GM23338 (cell line): ENCODE results near the gene CEP131. TPM values are rescaled to one million over a fixed set of nuclear protein-coding genes. Genes with fewer than 3 reads are reported as not detected.

Source experiments
- CREB1 ChIP-seq: fragments of 250-450 bp; sonication (Bioruptor Pico); IDR thresholded peaks from 2 replicates; pipeline ENCODE4 v1.5.0; 2020; ENCODE audit warnings: low read depth, mild to moderate bottlenecking, moderate library complexity
- EZH2 ChIP-seq: fragments of 200-600 bp; sonication (generic); IDR thresholded peaks from one replicate; pipeline ENCODE4 v1.8.0; 2017; ENCODE audit warnings: antibody characterized with exemption, mild to moderate bottlenecking, low read depth; ENCODE audit not compliant: unreplicated experiment
- STAT1 ChIP-seq: IDR thresholded peaks from one replicate; pipeline ENCODE4 v1.6.1; 2016; ENCODE audit warnings: antibody characterized with exemption; ENCODE audit not compliant: unreplicated experiment
- ZNF114 ChIP-seq: fragments of 250-450 bp; sonication (Bioruptor Pico); IDR thresholded peaks from 2 replicates; pipeline ENCODE4 v1.5.0; 2020; ENCODE audit warnings: mild to moderate bottlenecking, moderate library complexity
- ZNF331 ChIP-seq: fragments of 250-450 bp; sonication (Bioruptor Pico); IDR thresholded peaks from 2 replicates; pipeline ENCODE4 v1.5.0; 2020; ENCODE audit warnings: low read depth, mild to moderate bottlenecking, moderate library complexity
- polyA plus RNA-seq: library from polyadenylated mRNA; unstranded; fragments of >200 nt; fragmentation: Nextera tagmentation; extraction: Ambion mirVana; gene quantifications from 2 replicates; pipeline ENCODE4 v1.2.1, GENCODE V29; 2016
- total RNA-seq: library from RNA; depleted of rRNA; stranded (reverse); fragments of >200 nt; shearing (Covaris generic); gene quantifications from 2 replicates; pipeline ENCODE4 v1.2.3, GENCODE V29; 2014
- TF ChIP-seq, protein P1 (sequence below): fragments of 250-450 bp; sonication (Bioruptor Pico); IDR thresholded peaks from 2 replicates; pipeline ENCODE4 v1.5.0; 2020; ENCODE audit warnings: mild to moderate bottlenecking, moderate library complexity
- TF ChIP-seq, protein P2 (sequence below): IDR thresholded peaks from one replicate; pipeline ENCODE4 v1.6.1; 2018; ENCODE audit warnings: antibody characterized with exemption; ENCODE audit not compliant: unreplicated experiment
- TF ChIP-seq, protein P3 (sequence below): IDR thresholded peaks from 2 replicates; pipeline ENCODE4 v1.6.1; 2016; ENCODE audit warnings: antibody characterized with exemption

Gene CEP131
- total and polyA plus RNA-seq, 2 experiments from 2014 or later, result 26.8 to 35.5 TPM

DNA sequence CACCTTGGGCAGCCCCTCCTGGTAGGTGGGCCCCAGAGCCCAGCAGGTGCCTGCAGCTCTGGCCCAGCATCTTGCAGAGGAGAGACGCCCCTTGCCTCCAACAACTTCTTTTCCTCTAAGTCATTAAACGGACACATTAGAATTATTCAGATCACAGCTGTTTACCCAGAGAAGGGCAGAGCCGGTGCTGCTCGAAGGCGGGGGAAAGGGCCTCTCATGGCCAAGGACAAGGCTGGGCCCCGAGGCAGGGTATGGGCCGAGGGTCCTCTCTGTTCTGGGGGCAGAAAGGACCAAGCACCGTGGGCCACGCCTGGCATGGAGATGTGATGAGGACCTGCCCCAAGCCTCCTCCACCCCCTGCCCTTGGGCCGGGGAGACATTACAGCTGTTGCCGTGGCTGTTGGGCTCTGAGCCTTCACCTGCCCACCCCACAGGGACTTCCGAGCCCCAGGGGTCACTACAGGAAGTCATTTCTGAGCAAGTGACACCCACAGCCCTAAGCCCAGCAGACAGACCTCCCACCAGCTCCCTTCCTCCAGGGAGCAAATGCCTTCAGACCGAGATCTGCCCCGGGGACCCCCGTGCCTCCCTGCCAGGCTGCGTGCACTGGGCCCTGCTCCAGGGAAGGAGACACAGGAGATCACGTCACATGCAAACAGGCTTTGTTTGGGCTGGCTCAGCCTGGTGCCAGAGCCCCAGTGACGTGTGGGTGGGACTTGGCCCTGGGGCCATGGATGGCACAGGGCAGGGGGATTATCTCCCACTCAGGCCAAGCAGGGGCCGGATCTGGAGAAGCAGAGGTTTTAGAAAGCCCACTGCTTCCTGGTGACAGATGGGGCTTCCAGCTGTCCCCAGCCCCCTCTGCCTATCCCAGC is 58.2 kb downstream of the CEP131 start (continued):
- TF ChIP-seq, protein P1, sequence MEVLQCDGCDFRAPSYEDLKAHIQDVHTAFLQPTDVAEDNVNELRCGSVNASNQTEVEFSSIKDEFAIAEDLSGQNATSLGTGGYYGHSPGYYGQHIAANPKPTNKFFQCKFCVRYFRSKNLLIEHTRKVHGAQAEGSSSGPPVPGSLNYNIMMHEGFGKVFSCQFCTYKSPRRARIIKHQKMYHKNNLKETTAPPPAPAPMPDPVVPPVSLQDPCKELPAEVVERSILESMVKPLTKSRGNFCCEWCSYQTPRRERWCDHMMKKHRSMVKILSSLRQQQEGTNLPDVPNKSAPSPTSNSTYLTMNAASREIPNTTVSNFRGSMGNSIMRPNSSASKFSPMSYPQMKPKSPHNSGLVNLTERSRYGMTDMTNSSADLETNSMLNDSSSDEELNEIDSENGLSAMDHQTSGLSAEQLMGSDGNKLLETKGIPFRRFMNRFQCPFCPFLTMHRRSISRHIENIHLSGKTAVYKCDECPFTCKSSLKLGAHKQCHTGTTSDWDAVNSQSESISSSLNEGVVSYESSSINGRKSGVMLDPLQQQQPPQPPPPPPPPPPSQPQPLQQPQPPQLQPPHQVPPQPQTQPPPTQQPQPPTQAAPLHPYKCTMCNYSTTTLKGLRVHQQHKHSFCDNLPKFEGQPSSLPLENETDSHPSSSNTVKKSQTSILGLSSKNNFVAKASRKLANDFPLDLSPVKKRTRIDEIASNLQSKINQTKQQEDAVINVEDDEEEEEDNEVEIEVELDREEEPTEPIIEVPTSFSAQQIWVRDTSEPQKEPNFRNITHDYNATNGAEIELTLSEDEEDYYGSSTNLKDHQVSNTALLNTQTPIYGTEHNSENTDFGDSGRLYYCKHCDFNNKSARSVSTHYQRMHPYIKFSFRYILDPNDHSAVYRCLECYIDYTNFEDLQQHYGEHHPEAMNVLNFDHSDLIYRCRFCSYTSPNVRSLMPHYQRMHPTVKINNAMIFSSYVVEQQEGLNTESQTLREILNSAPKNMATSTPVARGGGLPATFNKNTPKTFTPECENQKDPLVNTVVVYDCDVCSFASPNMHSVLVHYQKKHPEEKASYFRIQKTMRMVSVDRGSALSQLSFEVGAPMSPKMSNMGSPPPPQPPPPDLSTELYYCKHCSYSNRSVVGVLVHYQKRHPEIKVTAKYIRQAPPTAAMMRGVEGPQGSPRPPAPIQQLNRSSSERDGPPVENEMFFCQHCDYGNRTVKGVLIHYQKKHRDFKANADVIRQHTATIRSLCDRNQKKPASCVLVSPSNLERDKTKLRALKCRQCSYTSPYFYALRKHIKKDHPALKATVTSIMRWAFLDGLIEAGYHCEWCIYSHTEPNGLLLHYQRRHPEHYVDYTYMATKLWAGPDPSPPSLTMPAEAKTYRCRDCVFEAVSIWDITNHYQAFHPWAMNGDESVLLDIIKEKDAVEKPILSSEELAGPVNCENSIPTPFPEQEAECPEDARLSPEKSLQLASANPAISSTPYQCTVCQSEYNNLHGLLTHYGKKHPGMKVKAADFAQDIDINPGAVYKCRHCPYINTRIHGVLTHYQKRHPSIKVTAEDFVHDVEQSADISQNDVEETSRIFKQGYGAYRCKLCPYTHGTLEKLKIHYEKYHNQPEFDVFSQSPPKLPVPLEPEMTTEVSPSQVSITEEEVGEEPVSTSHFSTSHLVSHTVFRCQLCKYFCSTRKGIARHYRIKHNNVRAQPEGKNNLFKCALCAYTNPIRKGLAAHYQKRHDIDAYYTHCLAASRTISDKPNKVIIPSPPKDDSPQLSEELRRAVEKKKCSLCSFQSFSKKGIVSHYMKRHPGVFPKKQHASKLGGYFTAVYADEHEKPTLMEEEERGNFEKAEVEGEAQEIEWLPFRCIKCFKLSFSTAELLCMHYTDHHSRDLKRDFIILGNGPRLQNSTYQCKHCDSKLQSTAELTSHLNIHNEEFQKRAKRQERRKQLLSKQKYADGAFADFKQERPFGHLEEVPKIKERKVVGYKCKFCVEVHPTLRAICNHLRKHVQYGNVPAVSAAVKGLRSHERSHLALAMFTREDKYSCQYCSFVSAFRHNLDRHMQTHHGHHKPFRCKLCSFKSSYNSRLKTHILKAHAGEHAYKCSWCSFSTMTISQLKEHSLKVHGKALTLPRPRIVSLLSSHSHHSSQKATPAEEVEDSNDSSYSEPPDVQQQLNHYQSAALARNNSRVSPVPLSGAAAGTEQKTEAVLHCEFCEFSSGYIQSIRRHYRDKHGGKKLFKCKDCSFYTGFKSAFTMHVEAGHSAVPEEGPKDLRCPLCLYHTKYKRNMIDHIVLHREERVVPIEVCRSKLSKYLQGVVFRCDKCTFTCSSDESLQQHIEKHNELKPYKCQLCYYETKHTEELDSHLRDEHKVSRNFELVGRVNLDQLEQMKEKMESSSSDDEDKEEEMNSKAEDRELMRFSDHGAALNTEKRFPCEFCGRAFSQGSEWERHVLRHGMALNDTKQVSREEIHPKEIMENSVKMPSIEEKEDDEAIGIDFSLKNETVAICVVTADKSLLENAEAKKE (CRISPR knock-in tag), result no peak
- TF ChIP-seq STAT1, result no peak
- TF ChIP-seq, protein P2, sequence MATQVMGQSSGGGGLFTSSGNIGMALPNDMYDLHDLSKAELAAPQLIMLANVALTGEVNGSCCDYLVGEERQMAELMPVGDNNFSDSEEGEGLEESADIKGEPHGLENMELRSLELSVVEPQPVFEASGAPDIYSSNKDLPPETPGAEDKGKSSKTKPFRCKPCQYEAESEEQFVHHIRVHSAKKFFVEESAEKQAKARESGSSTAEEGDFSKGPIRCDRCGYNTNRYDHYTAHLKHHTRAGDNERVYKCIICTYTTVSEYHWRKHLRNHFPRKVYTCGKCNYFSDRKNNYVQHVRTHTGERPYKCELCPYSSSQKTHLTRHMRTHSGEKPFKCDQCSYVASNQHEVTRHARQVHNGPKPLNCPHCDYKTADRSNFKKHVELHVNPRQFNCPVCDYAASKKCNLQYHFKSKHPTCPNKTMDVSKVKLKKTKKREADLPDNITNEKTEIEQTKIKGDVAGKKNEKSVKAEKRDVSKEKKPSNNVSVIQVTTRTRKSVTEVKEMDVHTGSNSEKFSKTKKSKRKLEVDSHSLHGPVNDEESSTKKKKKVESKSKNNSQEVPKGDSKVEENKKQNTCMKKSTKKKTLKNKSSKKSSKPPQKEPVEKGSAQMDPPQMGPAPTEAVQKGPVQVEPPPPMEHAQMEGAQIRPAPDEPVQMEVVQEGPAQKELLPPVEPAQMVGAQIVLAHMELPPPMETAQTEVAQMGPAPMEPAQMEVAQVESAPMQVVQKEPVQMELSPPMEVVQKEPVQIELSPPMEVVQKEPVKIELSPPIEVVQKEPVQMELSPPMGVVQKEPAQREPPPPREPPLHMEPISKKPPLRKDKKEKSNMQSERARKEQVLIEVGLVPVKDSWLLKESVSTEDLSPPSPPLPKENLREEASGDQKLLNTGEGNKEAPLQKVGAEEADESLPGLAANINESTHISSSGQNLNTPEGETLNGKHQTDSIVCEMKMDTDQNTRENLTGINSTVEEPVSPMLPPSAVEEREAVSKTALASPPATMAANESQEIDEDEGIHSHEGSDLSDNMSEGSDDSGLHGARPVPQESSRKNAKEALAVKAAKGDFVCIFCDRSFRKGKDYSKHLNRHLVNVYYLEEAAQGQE, result no peak
- no peak for TF ChIP-seq EZH2
- no peak for TF ChIP-seq CREB1 (CRISPR knock-in tag)
- TF ChIP-seq ZNF114 (CRISPR knock-in tag), result no peak
- no peak for TF ChIP-seq ZNF331
- TF ChIP-seq, protein P3, sequence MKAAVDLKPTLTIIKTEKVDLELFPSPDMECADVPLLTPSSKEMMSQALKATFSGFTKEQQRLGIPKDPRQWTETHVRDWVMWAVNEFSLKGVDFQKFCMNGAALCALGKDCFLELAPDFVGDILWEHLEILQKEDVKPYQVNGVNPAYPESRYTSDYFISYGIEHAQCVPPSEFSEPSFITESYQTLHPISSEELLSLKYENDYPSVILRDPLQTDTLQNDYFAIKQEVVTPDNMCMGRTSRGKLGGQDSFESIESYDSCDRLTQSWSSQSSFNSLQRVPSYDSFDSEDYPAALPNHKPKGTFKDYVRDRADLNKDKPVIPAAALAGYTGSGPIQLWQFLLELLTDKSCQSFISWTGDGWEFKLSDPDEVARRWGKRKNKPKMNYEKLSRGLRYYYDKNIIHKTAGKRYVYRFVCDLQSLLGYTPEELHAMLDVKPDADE, result no peak
